ENCODE results near the gene ZNF341. TPM values are rescaled to one million over a fixed set of nuclear protein-coding genes. Genes with fewer than 3 reads are reported as not detected.

ZNF341 gene
- total RNA-seq, 1 donor from 2014 or later = 3.4 TPM

DNA sequence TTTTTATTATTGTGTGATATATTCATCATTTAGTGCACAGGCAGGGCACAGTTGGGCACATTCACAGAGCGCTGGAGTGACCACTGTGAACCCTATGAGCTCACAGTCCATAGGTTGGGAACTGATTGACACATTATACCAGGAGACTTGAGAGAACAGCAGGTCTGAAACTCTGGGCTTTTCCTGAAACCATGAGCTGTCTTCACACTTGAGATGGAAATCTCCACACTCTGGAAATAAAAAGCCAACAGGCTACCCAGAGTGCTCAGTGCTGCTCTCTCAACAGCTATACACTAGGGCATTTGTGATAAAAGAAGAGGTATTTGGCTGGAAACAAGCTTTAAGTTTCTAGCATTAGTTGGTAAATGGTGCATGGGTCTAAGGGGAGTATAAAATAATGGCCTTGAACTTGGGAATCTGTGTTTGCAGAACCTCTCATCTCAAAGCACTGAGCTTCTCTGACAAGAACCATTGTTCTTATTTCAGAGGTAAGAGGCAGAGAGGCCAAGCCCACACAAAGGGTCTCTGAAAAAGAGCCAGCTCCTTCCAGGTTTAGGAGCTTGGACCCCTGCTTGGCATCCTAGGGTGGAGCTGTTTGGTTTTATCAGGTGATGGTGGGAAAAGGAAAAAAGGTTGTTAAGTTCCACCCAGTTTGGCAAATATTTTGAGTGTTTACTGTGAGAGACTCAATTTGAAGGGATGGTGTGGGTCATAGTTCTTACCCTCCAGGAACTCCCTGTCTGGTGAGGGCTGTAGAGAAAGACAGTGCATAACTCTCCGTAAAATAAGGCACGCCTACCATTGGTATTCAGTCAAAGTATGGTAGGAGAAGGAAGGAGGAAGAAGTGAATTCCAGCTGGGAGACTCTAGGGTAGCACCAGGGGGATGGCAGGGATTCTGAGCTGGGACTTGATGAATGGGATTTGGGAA lies 93.8 kb downstream of the ZNF341 start:
- H3K27ac Mint-ChIP-seq (ENCODE audit: unreplicated experiment) = no peak overlapping the region
- no peaks in the 10 kb centered on the region for H3K36me3 Mint-ChIP-seq (ENCODE audit: unreplicated experiment)
- TF ChIP-seq, protein P1, sequence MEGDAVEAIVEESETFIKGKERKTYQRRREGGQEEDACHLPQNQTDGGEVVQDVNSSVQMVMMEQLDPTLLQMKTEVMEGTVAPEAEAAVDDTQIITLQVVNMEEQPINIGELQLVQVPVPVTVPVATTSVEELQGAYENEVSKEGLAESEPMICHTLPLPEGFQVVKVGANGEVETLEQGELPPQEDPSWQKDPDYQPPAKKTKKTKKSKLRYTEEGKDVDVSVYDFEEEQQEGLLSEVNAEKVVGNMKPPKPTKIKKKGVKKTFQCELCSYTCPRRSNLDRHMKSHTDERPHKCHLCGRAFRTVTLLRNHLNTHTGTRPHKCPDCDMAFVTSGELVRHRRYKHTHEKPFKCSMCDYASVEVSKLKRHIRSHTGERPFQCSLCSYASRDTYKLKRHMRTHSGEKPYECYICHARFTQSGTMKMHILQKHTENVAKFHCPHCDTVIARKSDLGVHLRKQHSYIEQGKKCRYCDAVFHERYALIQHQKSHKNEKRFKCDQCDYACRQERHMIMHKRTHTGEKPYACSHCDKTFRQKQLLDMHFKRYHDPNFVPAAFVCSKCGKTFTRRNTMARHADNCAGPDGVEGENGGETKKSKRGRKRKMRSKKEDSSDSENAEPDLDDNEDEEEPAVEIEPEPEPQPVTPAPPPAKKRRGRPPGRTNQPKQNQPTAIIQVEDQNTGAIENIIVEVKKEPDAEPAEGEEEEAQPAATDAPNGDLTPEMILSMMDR (IDR thresholded peaks at IDR 0.05) = no peak
- no peaks in the 10 kb centered on the region for H3K27me3 Mint-ChIP-seq (ENCODE audit: unreplicated experiment)
- no peak overlapping the region for H3K4me3 Mint-ChIP-seq (ENCODE audit: unreplicated experiment)
- no peaks in the 10 kb centered on the region for H3K9me3 Mint-ChIP-seq (ENCODE audit: unreplicated experiment)
- no peak for DNase-seq (ENCODE audit: extremely low spot score, unreplicated experiment)
- peaks cover 44% of the 10 kb centered on the region for H3K4me1 Mint-ChIP-seq (ENCODE audit: unreplicated experiment)

DNA sequence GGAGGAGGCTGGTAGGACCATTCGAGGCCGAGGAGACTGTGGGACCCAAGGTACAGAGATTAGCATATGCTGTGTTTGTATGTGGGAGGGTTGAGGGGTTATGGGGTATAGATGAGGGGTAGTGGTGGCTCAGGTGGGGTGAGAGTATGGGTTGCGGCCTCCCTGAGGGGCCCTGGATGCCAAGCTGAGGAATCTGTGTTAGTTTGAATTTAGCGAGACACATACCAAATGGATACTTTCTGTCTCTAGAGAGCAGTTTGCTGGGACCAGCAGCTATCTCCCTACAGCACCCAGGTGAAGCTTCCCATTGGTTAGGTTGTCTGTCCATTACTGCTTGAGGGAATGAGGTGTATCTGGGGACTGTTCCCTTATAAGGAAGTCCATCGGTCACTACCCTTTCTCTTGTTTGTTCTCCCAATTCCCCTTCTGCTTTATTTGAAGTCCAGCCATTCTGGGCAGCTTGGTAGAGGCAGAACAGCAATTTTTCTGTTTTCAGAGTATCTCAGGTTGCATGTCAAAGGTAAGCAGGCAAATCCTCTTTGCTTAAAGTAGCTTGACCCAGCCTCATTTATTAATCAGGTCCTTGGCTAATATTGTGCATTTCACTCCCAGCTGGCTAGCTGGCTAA lies 94.6 kb downstream of the ZNF341 start:
- Mint-ChIP-seq H3K4me3 (ENCODE audit: unreplicated experiment) (no peak overlapping the region), H3K4me1 (ENCODE audit: unreplicated experiment) (peaks cover 46% of the 10 kb centered on the region), H3K27ac (ENCODE audit: unreplicated experiment) (no peak overlapping the region), H3K27me3 (ENCODE audit: unreplicated experiment) (no peaks in the 10 kb centered on the region), H3K36me3 (ENCODE audit: unreplicated experiment) (no peaks in the 10 kb centered on the region), H3K9me3 (ENCODE audit: unreplicated experiment) (no peaks in the 10 kb centered on the region)
- TF ChIP-seq, protein P1 (IDR thresholded peaks at IDR 0.05) = no peak
- DNase-seq (ENCODE audit: extremely low spot score, unreplicated experiment) = no peak

DNA sequence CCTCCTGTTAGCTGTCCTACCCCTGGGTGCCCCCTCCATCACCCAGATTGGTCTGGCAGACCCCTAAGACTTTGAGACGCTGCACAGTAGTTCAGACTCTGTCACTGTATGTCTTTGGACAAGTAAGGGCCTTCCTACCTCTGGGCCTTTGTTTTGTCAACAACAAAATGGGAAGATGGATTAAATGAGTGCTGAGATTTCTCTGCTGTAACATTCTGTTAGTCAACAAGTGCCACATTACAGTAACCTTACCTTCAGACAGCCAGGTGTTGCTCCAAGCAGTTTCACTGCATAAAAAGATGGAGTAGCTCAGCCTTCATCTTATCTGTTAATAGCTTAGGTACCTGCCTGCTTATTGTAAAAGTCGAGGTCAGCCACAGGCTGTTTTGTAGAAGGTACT lies 95.3 kb downstream of the ZNF341 start:
- no peak overlapping the region for H3K27ac Mint-ChIP-seq (ENCODE audit: unreplicated experiment)
- H3K4me1 Mint-ChIP-seq (ENCODE audit: unreplicated experiment) = peaks cover 52% of the 10 kb centered on the region
- TF ChIP-seq, protein P1 (IDR thresholded peaks at IDR 0.05) = no peak
- no peak for DNase-seq (ENCODE audit: extremely low spot score, unreplicated experiment)
- no peaks in the 10 kb centered on the region for H3K9me3 Mint-ChIP-seq (ENCODE audit: unreplicated experiment)
- no peaks in the 10 kb centered on the region for H3K36me3 Mint-ChIP-seq (ENCODE audit: unreplicated experiment)
- no peak overlapping the region for H3K4me3 Mint-ChIP-seq (ENCODE audit: unreplicated experiment)
- H3K27me3 Mint-ChIP-seq (ENCODE audit: unreplicated experiment) = no peaks in the 10 kb centered on the region

DNA sequence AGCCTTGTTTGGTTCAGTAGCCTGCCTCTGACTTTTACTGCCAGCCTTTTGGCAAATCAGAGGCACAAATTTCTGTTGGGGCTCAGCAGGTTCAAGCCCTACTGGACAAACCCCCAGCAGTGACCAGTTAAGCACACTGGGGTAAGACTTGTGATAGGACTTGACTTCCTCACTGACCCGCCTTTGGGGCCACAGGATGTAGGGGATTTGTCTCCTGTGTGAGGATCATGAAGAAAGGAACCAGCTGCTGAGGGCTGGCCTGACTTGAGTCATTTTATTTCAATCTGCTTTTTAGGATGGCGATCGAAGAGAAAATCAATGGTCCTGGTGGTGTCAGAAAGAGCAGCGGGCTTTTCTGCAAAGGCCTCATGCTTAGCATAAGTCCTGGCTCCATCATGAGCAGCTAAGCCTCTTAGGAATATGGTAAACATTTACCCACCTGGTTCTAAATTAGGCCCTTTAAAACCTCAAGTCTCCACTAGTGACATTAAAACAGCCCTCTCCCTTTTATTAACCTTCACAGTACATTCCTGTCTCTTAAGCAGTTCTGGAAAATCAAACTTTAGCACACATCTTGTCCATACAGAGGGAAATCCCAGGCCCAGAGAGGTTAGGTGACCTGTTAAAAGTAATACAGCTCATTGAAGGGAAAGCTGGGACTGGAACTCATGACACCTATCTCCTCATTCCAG lies 96.0 kb downstream of the ZNF341 start:
- Mint-ChIP-seq H3K4me1 (ENCODE audit: unreplicated experiment) (peaks cover 55% of the 10 kb centered on the region), H3K27me3 (ENCODE audit: unreplicated experiment) (no peaks in the 10 kb centered on the region), H3K36me3 (ENCODE audit: unreplicated experiment) (no peaks in the 10 kb centered on the region), H3K9me3 (ENCODE audit: unreplicated experiment) (no peaks in the 10 kb centered on the region), H3K4me3 (ENCODE audit: unreplicated experiment) (no peak overlapping the region), H3K27ac (ENCODE audit: unreplicated experiment) (peak overlapping the region; percentile 66)
- no peak for DNase-seq (ENCODE audit: extremely low spot score, unreplicated experiment)
- TF ChIP-seq, protein P1 (IDR thresholded peaks at IDR 0.05) = no peak

Measured in osteocyte (in vitro differentiated cells).